Endothelial cell (in vitro differentiated cells): ENCODE results near the gene CASP8. TPM values are rescaled to one million over a fixed set of nuclear protein-coding genes. Genes with fewer than 3 reads are reported as not detected.

Experiments used
- DNase-seq: peaks from one replicate; pipeline ENCODE4 v3.0.0; 2021; ENCODE audit warnings: low spot score
- H3K27ac Mint-ChIP-seq: one replicate; pipeline ENCODE4 v1.8.0; 2021; ENCODE audit warnings: mixed read lengths, inconsistent platforms; ENCODE audit not compliant: unreplicated experiment
- H3K27me3 Mint-ChIP-seq: one replicate; pipeline ENCODE4 v1.8.0; 2021; ENCODE audit warnings: mild to moderate bottlenecking, moderate library complexity, mixed read lengths, inconsistent platforms; ENCODE audit not compliant: unreplicated experiment
- H3K36me3 Mint-ChIP-seq: one replicate; pipeline ENCODE4 v1.8.0; 2021; ENCODE audit warnings: mild to moderate bottlenecking, low read depth, mixed read lengths, inconsistent platforms; ENCODE audit not compliant: unreplicated experiment
- H3K4me1 Mint-ChIP-seq: one replicate; pipeline ENCODE4 v1.8.0; 2021; ENCODE audit warnings: mild to moderate bottlenecking, mixed read lengths, inconsistent platforms; ENCODE audit not compliant: unreplicated experiment
- H3K4me3 Mint-ChIP-seq: one replicate; pipeline ENCODE4 v1.8.0; 2021; ENCODE audit warnings: mild to moderate bottlenecking, mixed read lengths, inconsistent platforms; ENCODE audit not compliant: unreplicated experiment
- H3K9me3 Mint-ChIP-seq: one replicate; pipeline ENCODE4 v1.8.0; 2021; ENCODE audit warnings: mixed read lengths, inconsistent platforms; ENCODE audit not compliant: unreplicated experiment
- total RNA-seq: library from RNA; stranded (reverse); fragmentation: NEBNext Ultra II Directional; extraction: Animal tissue kit (Norgen Biotek cat#: 25700); gene quantifications from one replicate; pipeline ENCODE4 v1.2.1, GENCODE V29; 2021; ENCODE audit not compliant: unreplicated experiment
- TF ChIP-seq, protein P1 (sequence below): fragments of 200-600 bp; sonication (generic); IDR thresholded peaks from one replicate; pipeline ENCODE4 v1.5.0; 2021; ENCODE audit warnings: antibody characterized with exemption; ENCODE audit not compliant: unreplicated experiment

Gene CASP8
- total RNA-seq, 1 donor from 2014 or later: 14.9 TPM

DNA sequence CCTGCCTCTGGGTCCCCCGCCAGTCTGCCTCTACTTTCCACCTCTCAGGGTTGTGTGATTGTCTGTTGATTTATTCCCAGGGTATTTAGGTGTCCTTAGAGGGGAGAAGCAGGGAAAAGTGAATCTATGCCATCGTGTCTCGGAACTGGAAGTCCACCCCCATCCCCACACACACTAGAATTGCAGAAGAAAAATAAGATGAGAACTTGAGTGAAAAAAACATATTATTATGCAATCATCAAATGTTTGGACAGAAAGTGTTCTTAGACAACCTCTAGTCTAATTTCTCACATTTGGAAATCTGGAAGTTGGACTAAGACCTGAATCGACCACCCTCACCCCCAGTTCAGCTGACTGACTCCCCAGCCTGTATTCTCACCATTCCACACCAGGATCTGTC, 14.1 kb upstream of the CASP8 start:
- Mint-ChIP-seq H3K27me3 (peaks cover 1% of the 10 kb centered on the region), H3K4me3 (no peak overlapping the region), H3K36me3 (peaks cover 9% of the 10 kb centered on the region), H3K9me3 (no peaks in the 10 kb centered on the region), H3K27ac (no peak overlapping the region), H3K4me1 (no peaks in the 10 kb centered on the region)
- TF ChIP-seq, protein P1, sequence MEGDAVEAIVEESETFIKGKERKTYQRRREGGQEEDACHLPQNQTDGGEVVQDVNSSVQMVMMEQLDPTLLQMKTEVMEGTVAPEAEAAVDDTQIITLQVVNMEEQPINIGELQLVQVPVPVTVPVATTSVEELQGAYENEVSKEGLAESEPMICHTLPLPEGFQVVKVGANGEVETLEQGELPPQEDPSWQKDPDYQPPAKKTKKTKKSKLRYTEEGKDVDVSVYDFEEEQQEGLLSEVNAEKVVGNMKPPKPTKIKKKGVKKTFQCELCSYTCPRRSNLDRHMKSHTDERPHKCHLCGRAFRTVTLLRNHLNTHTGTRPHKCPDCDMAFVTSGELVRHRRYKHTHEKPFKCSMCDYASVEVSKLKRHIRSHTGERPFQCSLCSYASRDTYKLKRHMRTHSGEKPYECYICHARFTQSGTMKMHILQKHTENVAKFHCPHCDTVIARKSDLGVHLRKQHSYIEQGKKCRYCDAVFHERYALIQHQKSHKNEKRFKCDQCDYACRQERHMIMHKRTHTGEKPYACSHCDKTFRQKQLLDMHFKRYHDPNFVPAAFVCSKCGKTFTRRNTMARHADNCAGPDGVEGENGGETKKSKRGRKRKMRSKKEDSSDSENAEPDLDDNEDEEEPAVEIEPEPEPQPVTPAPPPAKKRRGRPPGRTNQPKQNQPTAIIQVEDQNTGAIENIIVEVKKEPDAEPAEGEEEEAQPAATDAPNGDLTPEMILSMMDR: no peak
- no peak for DNase-seq

DNA sequence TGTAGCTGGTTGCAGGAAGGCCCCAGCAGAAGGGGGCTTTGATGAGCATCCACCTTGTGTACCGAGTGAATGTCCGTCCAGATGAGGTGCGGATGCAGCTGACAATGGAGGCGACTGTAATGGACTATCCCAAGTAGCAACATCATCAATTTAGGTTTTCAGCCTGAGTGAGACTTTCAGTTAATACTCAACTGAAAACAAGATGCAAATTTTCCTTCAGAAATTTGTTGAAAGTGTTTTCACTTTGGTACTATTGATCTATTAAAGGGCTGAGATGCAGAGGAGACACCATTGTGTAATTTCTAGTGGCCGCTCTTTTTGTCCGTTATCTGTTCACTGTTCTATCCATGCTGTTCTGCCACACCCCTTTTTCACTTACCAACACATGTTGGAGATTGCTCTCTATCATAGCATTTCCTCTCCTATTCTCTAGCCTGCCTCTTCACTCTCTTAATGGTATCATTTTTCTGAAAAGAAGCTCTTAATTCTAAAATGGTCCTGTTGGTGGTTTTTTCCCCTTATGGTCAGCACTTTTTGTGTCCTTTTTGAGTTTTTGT, 12.0 kb upstream of the CASP8 start:
- no peaks in the 10 kb centered on the region for H3K9me3 Mint-ChIP-seq
- H3K27me3 Mint-ChIP-seq: peaks cover 1% of the 10 kb centered on the region
- H3K27ac Mint-ChIP-seq: no peak overlapping the region
- H3K36me3 Mint-ChIP-seq: peaks cover 9% of the 10 kb centered on the region
- no peaks in the 10 kb centered on the region for H3K4me1 Mint-ChIP-seq
- TF ChIP-seq, protein P1: no peak
- DNase-seq: no peak
- H3K4me3 Mint-ChIP-seq: no peak overlapping the region

- no peaks in the 10 kb centered on the region for H3K4me1 Mint-ChIP-seq
- H3K36me3 Mint-ChIP-seq: peaks cover 9% of the 10 kb centered on the region
- TF ChIP-seq, protein P1: no peak
- no peak overlapping the region for H3K4me3 Mint-ChIP-seq
- H3K27me3 Mint-ChIP-seq: peaks cover 1% of the 10 kb centered on the region
- no peaks in the 10 kb centered on the region for H3K9me3 Mint-ChIP-seq
- no peak for DNase-seq
- H3K27ac Mint-ChIP-seq: no peak overlapping the region
These were observed 10.4 kb upstream of the CASP8 start for GRCh38 chr2:201249889-201250288.

- Mint-ChIP-seq H3K9me3 (no peaks in the 10 kb centered on the region), H3K27me3 (no peaks in the 10 kb centered on the region), H3K27ac (no peak overlapping the region), H3K4me3 (no peak overlapping the region), H3K36me3 (peaks cover 9% of the 10 kb centered on the region), H3K4me1 (no peaks in the 10 kb centered on the region)
- DNase-seq: no peak
- TF ChIP-seq, protein P1: no peak
These were observed 9.6 kb upstream of the CASP8 start for GRCh38 chr2:201250741-201251140.

GRCh38 chr2:201254081-201254730, 6.1 kb upstream of the CASP8 start:
- TF ChIP-seq, protein P1: no peak
- H3K36me3 Mint-ChIP-seq: peaks cover 14% of the 10 kb centered on the region
- H3K27ac Mint-ChIP-seq: no peak overlapping the region
- H3K4me1 Mint-ChIP-seq: peaks cover 20% of the 10 kb centered on the region
- no peak overlapping the region for H3K4me3 Mint-ChIP-seq
- no peak for DNase-seq
- H3K27me3 Mint-ChIP-seq: peaks cover 16% of the 10 kb centered on the region
- no peaks in the 10 kb centered on the region for H3K9me3 Mint-ChIP-seq
